Motor neuron (in vitro differentiated cells): ENCODE measurements around the gene TRAF3. TPM values are rescaled to one million over a fixed set of nuclear protein-coding genes. Genes with fewer than 3 reads are reported as not detected.

Source experiments
- ATAC-seq, 8 experiments: fragments of 200-7000 bp; cut with Tn5 transposase; replicated peaks in 6 of 8; 2 replicates each; pipeline ENCODE4 v1.8.0; 2021; ENCODE audit warnings: mild to moderate bottlenecking in 8 of 8, moderate library complexity in 8 of 8
- H3K27ac ChIP-seq, 2 donors: fragments of 250-450 bp; sonication (Bioruptor Pico); 2 replicates each; pipeline ENCODE4 v1.9.0; 2021; ENCODE audit warnings: antibody characterized with exemption in 2 of 2, mild to moderate bottlenecking in 2 of 2, moderate library complexity in 1 of 2
- H3K4me1 ChIP-seq, 2 donors: fragments of 250-450 bp; sonication (Bioruptor Pico); replicated peaks in 1 of 2; 2 replicates each; pipeline ENCODE4 v1.6.1; 2021; ENCODE audit warnings: antibody characterized with exemption in 2 of 2, mild to moderate bottlenecking in 2 of 2, moderate library complexity in 1 of 2
- H3K4me3 ChIP-seq, 5 donors: fragments of 250-450 bp; sonication (Bioruptor Pico); 2 replicates each; pipeline ENCODE4 v1.9.0; 2021; ENCODE audit warnings: antibody characterized with exemption in 5 of 5, mild to moderate bottlenecking in 5 of 5, moderate library complexity in 4 of 5
- WGBS, 10 experiments: fragments of 450-650 bp; shearing (Covaris generic); methylation state at CpG; one replicate each; pipeline ENCODE4 v1.0.0; 2022; 5-methylcytosine and 5-hydroxymethylcytosine counted together
- in situ Hi-C, 9 experiments: fragments of 400-800 bp; cut with MboI; loops; one replicate each; pipeline ENCODE4 v1.15.0; 2021; ENCODE audit warnings: low sequenced_read_pairs in 9 of 9, low pct_unique_long_range_greater_than_20kb in 2 of 9; ENCODE audit not compliant: unreplicated experiment in 9 of 9
- total RNA-seq, 8 experiments: library from RNA; unstranded; fragments of 300-600 nt; gene quantifications; 2 replicates each; pipeline versions ENCODE4 v1.2.3 to v1.2.4, GENCODE V29; 2022

Gene TRAF3
- total RNA-seq, 8 experiments from 2014 or later: 12.7 to 35.7 (median 17.7) TPM

DNA sequence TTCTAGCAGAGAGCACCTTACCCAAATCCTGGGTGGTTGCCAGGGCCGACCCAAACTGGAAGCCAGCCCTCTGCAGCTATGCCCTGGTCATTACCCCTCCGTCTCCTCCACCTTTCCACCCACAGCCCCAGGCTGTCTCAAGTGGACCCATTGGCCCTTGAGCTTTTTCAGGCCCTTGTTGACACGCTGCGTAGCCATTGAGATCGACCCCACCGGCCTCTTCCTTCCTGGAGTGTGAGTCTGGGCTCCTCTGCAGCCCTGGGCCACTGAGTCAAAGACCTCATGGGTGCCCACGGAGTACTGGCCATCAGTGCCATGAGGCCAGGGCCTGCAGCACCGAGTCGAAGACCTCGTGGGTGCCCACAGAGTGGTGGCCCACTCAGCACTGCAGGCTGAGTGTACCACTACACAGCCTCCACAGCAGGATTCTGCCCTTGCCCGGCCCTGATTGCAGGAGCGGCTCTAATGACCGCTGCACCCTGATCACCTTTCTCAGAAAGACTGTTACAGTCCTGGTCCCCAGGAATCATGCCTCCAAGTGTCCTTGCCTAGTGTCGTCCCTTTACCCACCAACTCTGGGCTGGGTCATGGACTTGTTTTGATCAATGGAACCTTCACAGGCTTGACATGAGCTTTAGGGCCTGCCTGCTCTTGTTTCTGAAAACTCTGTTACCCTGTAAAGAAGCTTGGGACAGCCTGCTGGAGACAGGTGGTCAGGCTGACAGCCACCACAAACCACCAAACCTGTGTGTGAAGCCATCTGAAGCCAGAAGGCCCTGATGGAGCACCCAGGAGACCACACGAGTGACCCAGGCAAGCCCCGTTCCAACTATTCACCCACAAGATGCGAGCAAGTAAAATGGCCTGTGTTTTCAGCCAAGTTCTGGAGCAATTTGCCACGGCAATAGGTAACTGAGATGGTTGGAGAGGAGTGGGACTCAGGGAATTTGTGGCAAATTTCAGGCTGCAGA, 39.6 kb upstream of the TRAF3 start:
- WGBS, 10 experiments: 80 to 100% (median 94%) methylated on average over 1 to 6 of the region's 18 CpGs; no CpG with 5 or more reads in 3 of the 10 experiments
- peak in 1 of 8 experiments; percentile 3 for ATAC-seq
- Histone ChIP-seq H3K27ac (no peak overlapping the region), H3K4me1 (no peaks in the 10 kb centered on the region), H3K4me3 (no peak overlapping the region)
- in situ Hi-C loops: no loop called here

DNA sequence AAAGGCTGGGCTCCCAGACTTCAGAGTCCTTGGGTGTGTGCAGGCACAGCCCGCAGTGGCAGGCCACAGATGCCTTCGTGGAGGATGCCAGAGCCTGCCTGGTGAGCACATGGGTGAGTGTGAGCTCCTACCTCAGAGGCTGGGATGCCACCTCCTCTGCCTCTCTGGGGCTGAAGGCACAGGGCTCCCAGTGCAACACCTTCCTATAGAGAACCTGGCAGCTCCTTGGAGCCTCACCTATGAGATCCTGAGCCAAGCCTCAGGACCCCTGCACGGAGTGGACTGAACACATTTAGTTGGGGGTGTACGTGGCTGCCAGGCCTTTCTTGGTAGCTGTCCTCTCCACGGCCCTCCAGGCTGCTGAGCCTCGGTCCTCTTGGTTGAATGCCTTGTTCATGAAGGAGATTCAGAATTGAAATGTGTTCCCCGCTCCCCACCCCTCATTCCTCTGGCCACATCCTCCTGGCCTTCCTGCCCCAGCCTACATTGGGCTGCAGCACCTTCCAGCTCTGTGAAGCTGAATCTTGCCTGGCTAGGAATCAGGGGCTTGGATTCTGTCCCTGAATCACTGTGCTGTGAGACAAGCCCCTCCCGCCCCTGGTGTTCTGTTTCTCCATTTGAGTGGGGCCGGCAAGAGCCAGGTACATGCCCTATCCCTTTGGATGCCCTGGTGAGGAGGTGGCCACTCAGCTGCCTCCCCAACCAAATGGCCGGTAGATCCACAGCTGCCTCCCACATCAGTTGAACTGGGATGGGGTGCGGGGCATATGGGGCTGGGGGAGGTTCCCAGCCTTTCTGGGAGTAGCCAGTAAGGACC, 38.7 kb upstream of the TRAF3 start:
- H3K4me3 ChIP-seq: no peak overlapping the region
- in situ Hi-C loops: no loop called here
- no peak overlapping the region for H3K27ac ChIP-seq
- 20 to 100% (median 75%) methylated on average over 1 to 6 of the region's 11 CpGs; no CpG with 5 or more reads in 5 of the 10 experiments for WGBS, 10 experiments
- ATAC-seq: peak in 1 of 8 experiments; percentile 6
- H3K4me1 ChIP-seq: no peaks in the 10 kb centered on the region

DNA sequence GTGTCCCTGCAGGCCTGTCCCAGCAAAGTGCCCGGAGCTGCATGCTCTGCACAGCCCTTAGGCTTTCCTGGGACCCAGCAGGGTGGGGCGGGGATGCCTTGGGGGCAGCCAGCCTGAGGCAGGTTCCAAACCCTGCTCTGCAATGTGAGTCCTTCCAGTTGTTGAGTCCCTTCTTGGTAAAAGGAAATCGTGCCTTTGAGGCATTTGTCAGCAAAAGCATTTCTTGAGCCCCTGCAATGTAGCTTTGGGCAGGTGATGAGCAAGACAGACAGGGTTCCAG, 38.1 kb upstream of the TRAF3 start:
- Histone ChIP-seq H3K27ac (no peak overlapping the region), H3K4me3 (no peak overlapping the region), H3K4me1 (no peaks in the 10 kb centered on the region)
- ATAC-seq: peak in 1 of 8 experiments; percentile 7
- 100% methylated on average over 2 of the region's 3 CpGs; no CpG with 5 or more reads in 9 of the 10 experiments for WGBS, 10 experiments
- in situ Hi-C loops: no loop called here

DNA sequence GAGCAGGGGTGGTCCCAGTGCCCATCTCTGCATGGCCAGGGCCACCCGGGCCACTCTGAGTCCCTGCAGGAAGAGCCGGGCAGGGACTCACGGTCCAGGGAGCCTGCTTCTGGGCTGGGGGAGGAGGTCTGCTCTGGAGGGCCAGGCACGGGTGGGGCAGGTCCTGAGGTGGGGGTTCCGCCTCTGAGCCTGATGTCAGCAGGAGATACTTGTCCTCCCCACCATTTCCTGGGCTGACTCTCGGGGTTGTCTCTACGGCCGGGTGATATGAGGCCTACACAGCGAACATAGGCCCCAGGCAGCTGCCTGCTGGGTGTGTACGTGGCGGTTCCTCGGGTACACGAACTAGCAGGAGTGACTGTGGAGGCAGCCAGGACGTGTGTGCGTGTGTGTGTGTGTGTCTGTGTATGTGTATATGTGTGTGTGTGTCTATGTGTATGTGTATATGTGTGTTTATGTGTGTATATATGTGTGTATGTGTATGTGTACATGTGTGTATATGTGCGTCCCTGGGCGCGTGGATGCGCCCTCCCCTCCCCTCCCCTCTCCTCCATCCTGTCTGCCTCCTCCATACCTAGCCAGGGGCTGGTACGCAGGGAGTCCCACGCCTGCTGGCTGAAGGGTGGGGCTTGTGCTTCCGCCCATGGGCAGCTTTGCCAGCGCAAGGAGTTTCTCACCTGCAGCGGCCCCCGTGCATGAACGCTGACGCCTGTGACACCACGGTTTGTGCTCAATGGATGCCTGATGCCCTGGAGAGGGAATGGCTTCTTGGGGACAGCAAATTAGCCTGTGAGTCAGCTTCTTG, 30.4 kb upstream of the TRAF3 start:
- Histone ChIP-seq H3K27ac (no peak overlapping the region), H3K4me1 (peaks cover 17% of the 10 kb centered on the region in 2 donors), H3K4me3 (no peak overlapping the region)
- 90 to 100% (median 100%) methylated on average over 1 to 2 of the region's 28 CpGs; no CpG with 5 or more reads in 6 of the 10 experiments for WGBS, 10 experiments
- ATAC-seq: peak in 1 of 8 experiments; percentile 14
- in situ Hi-C loops: no loop called here

DNA sequence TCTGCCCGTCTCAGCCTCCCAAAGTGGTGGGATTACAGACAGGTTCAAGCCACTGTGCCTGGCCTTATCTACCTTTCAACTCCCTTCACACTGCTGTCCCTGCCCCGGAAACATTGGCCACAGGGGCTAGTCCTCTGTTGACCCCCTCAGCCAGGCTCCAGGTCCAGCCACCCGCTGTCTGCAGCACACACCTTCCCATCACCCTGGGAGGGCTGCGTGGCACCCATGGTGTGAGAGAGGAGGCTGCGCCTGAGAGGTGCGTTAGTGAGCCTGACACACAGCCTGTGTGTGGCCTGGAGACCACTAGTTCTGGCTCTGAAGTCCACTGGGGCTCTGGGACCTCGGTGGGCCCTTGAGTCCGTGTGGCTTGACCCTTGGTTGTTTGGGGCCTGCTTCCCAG, 28.4 kb upstream of the TRAF3 start:
- Histone ChIP-seq H3K4me1 (peaks cover 17% of the 10 kb centered on the region in 2 donors), H3K4me3 (no peak overlapping the region), H3K27ac (no peak overlapping the region)
- WGBS, 10 experiments: 92 to 100% (median 100%) methylated on average over 1 to 4 of the region's 8 CpGs; no CpG with 5 or more reads in 7 of the 10 experiments
- in situ Hi-C loops: no loop called here
- no peak for ATAC-seq

DNA sequence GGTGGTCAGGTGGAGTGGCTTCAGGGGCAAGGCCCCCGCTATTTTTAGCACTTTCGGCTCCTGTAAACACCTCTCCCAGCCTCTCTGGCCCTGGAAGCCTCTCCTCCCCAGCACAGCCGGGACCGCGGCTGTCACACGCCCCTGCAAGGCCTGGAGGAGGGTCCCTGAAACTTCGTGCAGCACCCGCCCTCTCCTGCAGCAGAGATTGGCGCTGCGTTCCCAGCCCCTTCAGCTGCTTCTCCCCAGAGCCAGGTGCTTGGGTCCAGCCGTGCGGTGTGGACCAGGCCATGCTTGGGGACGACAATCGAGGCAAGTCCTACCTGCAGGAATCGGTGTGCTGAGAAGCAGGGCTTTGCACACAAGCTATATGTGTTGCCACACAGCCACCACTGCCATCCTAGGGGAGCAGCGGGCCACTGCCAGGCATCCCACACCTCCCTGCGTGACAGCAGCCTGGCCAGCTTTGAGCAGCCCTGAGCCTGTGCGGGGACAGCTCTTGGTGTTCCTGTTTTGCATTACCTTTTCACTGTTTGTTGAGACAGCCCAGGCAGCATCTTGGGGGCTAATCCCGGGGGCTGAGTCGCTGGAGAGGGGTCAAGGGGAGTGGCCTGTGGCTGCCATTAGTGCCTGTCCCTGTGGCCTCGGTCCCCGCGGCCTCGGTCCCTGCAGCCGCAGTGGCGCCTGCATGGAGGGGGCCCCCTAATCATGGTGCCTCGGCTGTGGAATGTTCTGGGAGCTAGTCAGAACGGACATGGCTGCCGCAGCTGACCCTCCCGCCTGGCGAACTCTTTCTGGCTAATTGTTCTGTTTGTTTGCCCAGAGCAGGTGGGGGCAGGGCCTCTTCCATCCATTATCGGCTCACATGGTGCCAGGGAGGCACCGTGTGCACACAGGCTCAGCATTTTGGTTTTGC, 27.6 kb upstream of the TRAF3 start:
- Histone ChIP-seq H3K4me1 (peaks cover 17% of the 10 kb centered on the region in 2 donors), H3K27ac (no peak overlapping the region), H3K4me3 (no peak overlapping the region)
- in situ Hi-C loops: no loop called here
- ATAC-seq: peak in 5 of 8 experiments; percentile 70 to 78 (median 77)
- WGBS, 10 experiments: 44 to 100% (median 62%) methylated on average over 2 to 14 of the region's 33 CpGs; no CpG with 5 or more reads in 4 of the 10 experiments

DNA sequence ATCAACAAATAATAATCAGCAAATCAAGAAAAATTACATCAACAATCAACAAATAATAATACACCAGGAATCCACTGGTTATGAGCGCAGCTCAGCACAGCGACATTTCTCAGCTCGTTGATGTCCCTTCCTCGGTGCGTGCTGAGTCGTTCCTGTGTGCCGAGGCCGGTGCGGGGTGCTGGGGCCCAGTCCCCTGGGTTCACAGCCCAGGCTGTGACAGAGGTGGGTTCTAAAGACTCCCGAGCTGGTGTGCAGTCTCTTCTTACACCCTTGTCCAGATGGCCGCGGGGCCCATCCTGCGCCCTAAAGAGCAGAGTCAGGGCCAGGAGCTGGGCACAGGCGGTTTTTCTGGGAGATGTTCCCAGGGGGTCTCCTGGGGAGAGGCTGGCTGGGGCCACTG, 26.9 kb upstream of the TRAF3 start:
- peak in 3 of 8 experiments; percentile 11 to 18 (median 15) for ATAC-seq
- no peak overlapping the region for H3K27ac ChIP-seq
- H3K4me1 ChIP-seq: peaks cover 17% of the 10 kb centered on the region in 2 donors
- in situ Hi-C loops: no loop called here
- 97 to 100% (median 100%) methylated on average over 1 to 9 of the region's 14 CpGs; no CpG with 5 or more reads in 5 of the 10 experiments for WGBS, 10 experiments
- H3K4me3 ChIP-seq: no peak overlapping the region

DNA sequence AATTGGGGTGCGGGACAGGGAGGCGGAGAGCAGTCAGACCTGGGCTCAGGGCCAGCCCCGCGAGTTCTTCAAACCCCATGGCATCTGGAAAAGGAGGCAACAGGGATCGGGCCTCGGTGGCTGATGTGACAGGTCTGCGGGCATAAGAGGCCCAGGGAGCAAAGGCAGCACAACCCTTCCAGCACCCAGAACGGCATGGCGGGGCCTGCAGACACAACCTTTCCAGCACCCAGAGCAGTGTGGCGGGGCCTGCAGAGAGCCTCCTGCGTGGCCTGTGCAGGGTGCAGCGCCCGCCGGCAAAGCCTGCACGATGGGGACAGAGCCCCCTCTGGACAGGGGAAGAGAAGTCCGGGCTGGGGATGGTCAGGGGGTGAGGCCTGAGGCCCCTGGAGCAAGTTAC, 26.2 kb upstream of the TRAF3 start:
- Histone ChIP-seq H3K4me1 (peaks cover 17% of the 10 kb centered on the region in 2 donors), H3K27ac (peak overlapping the region in 1 of 2 donors; percentile 41), H3K4me3 (no peak overlapping the region)
- WGBS, 10 experiments: 100% methylated on average over 1 to 3 of the region's 16 CpGs; no CpG with 5 or more reads in 8 of the 10 experiments
- in situ Hi-C loops: no loop called here
- no peak for ATAC-seq

DNA sequence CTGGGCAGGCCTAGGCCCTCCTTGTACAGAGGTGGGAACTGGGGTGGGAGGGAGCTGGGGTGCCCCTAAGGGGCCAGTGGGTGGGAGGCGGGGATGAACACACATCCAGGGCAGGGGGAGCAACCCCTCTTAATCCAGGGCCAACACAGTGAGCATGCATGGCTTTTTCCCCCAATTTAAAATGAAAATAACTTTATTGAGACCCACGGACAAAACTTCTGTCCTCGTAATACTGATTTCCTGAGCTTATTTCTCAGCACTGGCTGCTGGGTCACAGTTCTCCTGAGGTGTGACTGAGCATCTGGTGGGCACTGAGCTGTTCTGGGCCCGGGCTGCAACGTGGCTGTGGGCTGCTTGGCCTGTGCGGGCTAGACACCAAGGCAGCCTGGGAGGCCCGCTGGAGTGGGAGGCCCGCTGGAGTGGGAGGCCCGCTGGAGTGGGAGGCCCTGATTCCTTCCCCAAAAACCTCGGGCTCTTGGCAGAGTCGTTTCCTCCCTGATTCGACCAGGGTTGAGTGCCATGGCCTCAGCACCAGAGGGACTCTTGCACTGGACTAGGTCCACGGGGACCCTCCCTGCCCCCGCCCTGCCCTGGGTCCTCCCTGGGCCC, 24.9 kb upstream of the TRAF3 start:
- ATAC-seq: no peak
- Histone ChIP-seq H3K4me1 (peaks cover 17% of the 10 kb centered on the region in 2 donors), H3K4me3 (no peak overlapping the region), H3K27ac (no peak overlapping the region)
- 89% methylated on average over 5 of the region's 14 CpGs; no CpG with 5 or more reads in 9 of the 10 experiments for WGBS, 10 experiments
- in situ Hi-C loops: no loop called here

DNA sequence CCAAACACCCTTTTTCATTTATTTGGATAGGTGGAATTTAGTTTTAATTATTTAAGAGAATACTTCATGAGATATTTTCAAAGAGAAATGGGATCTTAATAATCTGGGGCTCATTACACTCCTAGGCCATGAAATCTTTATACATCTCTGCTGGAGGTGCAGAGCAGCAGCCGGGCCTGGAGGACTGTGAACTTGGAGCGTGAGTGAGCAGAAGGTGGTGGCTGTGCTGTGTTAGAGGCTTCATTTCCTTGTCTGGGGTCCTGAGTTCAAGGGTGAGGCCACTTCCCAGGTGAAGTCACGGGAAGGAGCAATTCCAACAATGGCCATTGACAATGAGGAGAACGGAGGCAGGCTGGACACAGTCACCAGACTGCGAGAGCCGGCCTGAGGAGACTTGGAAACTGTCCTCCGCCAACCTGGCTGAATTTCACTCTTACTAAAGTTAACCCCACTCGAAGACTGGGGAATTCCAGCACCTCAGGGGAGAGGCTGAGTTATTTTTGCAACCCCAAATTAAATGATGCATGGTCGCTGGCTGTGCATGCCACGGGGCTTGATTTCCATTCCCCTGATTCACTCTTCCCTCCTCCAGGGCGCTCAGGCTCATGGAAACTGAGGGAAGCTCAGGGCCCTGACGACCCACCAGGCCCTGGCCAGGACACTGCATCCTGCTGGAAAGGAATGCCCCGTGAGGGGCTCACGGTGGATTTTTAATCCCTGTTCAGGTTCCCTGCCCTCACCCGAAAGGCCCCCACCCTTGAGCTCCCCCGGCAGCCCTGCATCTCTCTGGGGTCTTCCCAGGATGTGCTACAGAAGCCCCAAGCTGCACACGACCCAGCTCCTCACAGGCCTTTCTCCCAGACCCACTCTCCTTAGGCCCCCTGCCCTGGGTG, 22.6 kb upstream of the TRAF3 start:
- no peak overlapping the region for H3K4me3 ChIP-seq
- 70 to 100% (median 90%) methylated on average over 1 to 12 of the region's 17 CpGs; no CpG with 5 or more reads in 3 of the 10 experiments for WGBS, 10 experiments
- H3K4me1 ChIP-seq: peaks cover 13 to 14% of the 10 kb centered on the region in 2 donors
- in situ Hi-C loops: no loop called here
- ATAC-seq: no peak
- H3K27ac ChIP-seq: no peak overlapping the region

DNA sequence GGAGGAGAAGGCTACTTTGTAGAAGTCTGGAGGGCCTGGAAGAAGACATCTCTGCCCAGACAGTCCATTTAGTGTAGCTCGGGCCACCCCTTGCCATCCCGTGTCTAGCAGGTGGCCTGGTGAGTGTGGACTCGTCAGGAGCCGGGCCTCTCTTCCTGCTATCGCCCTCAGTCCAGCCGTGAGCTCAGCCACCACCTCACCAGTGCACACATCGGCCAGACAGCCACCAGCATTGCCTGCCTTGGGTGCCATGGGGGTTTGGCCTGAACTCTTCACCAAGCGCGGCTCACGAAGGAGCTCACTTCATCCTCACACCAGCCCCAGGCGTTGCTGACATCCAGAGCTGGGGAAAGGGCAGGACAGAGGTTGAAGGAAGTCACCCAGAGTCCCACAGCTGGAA, 19.6 kb upstream of the TRAF3 start:
- WGBS, 10 experiments: 83 to 100% (median 100%) methylated on average over 1 to 2 of the region's 11 CpGs; no CpG with 5 or more reads in 5 of the 10 experiments
- in situ Hi-C loops: no loop called here

More for the DNA sequence above, 19.6 kb upstream of the TRAF3 start:
- Histone ChIP-seq H3K27ac (no peak overlapping the region), H3K4me1 (peaks cover 5 to 6% of the 10 kb centered on the region in 2 donors), H3K4me3 (no peak overlapping the region)
- no peak for ATAC-seq
